Aorta (tissue), 5 donors: ENCODE measurements around the gene COL8A1. TPM values are rescaled to one million over a fixed set of nuclear protein-coding genes. Genes with fewer than 3 reads are reported as not detected.
"Not testable (repeated sequence)": the region's sequence is repeated elsewhere in the genome, so short reads cannot be mapped to it uniquely, and the experiment has no call there.

Experiments
- ATAC-seq: fragments of 200-7000 bp; cut with Tn5 transposase; one replicate; pipeline ENCODE4 v1.9.1; 2022; ENCODE audit warnings: moderate library complexity; ENCODE audit not compliant: low FRiP score
- DNase-seq, 2 donors: peaks; one replicate each; pipeline ENCODE4 v3.0.0-alpha.2; 2020
- H3K27ac ChIP-seq, 2 donors: one replicate each; pipeline ENCODE4 v1.5.1; 2013; ENCODE audit warnings: low read length in 2 of 2, mild to moderate bottlenecking in 2 of 2, moderate library complexity in 2 of 2, control low read depth in 1 of 2, inconsistent platforms in 1 of 2, low read depth in 1 of 2
- H3K27me3 ChIP-seq, 2 donors: one replicate each; pipeline ENCODE4 v1.6.1; 2013; ENCODE audit warnings: control low read depth in 1 of 2, low read length in 1 of 2, mild to moderate bottlenecking in 1 of 2, moderate library complexity in 1 of 2; ENCODE audit not compliant: insufficient read depth in 2 of 2, control insufficient read depth in 1 of 2
- H3K36me3 ChIP-seq, 2 donors: one replicate each; pipeline ENCODE4 v1.6.1; 2013; ENCODE audit warnings: control low read depth in 1 of 2, low read length in 1 of 2, mild to moderate bottlenecking in 1 of 2; ENCODE audit not compliant: insufficient read depth in 2 of 2, control insufficient read depth in 1 of 2
- H3K4me1 ChIP-seq, 2 donors: one replicate each; pipeline ENCODE4 v1.6.1; 2013; ENCODE audit warnings: low read length in 2 of 2, control low read depth in 1 of 2, mild to moderate bottlenecking in 1 of 2, moderate library complexity in 1 of 2; ENCODE audit not compliant: insufficient read depth in 2 of 2, control insufficient read depth in 1 of 2
- H3K4me3 ChIP-seq, 2 donors: one replicate each; pipeline ENCODE4 v1.5.1; 2013; ENCODE audit warnings: low read length in 2 of 2, control low read depth in 1 of 2, mild to moderate bottlenecking in 1 of 2
- H3K9me3 ChIP-seq: one replicate; pipeline ENCODE4 v1.6.1; 2013; ENCODE audit warnings: mild to moderate bottlenecking, low read length; ENCODE audit not compliant: control insufficient read depth
- WGBS, 2 donors: extraction: QIAGEN DNeasy Blood & Tissue Kit; methylation state at CpG; one replicate each; pipeline ENCODE4 v1.1.7; 2013; 5-methylcytosine and 5-hydroxymethylcytosine counted together
- intact Hi-C, 2 donors: fragments of 100-400 bp; cut with DNase I; formaldehyde crosslinking; loops; one replicate each; pipeline versions ENCODE4 v1.14.2 to v1.15.0; 2022
- long read RNA-seq, 2 donors: library from polyadenylated mRNA; unstranded; transcript quantifications; one replicate each; pipeline ENCODE4 v2.0.0, GENCODE V29; 2020 to 2021
- polyA plus RNA-seq, 2 donors: library from polyadenylated mRNA; stranded (reverse); fragments of 200-250 nt; gene quantifications; one replicate each; pipeline ENCODE4 v1.2.3, GENCODE V29; 2013
- total RNA-seq, 2 donors: library from RNA; stranded (reverse); fragmentation: NEBNext Ultra II Directional; extraction: Animal tissue kit (Norgen Biotek cat#: 25700); gene quantifications; one replicate each; pipeline ENCODE4 v1.2.1, GENCODE V29; 2021
- donor health status: healthy with polysubstance abuse.
- donor health status: Bipolar disorder and iron deficiency.
- donor health status: DM: no; HTN: no; CAD: no.
- donor health status: DM: no; HTN: no; CAD: no.
- donor health status: DM: yes; HTN: yes; CAD: no.

The COL8A1 gene
- total RNA-seq (100 to 1,000 TPM; 264 to 514 TPM), polyA plus RNA-seq (100 to 1,000 TPM; 208 to 277 TPM)
- long read RNA-seq, donor 1, full-length matches to known transcripts = 3,071 of 4,991 reads
- long read RNA-seq, donor 1, partial matches to known transcripts = 312 of 4,991 reads
- long read RNA-seq, donor 1, other reads (novel, unspliced or antisense) = 1,608 of 4,991 reads
- long read RNA-seq, donor 2, full-length matches to known transcripts = 304 of 537 reads
- long read RNA-seq, donor 2, partial matches to known transcripts = 19 of 537 reads
- long read RNA-seq, donor 2, other reads (novel, unspliced or antisense) = 214 of 537 reads

GRCh38 chr3:99638167-99638948 is at the start of gene COL8A1:
Gene COL8A1 (plus strand): TSS chr3:99638594. CDS start chr3:99790683, 152,089 bp downstream.
- H3K4me1 ChIP-seq = peaks cover 3 to 6% of the 10 kb centered on the region in 2 donors
- ATAC-seq = peak; percentile 90
- peaks cover 2% of the 10 kb centered on the region in 2 donors for H3K36me3 ChIP-seq
- H3K9me3 ChIP-seq = no peaks in the 10 kb centered on the region
- WGBS, 2 donors = 5% methylated on average over 26 of the region's 26 CpGs
- H3K27ac ChIP-seq = peak within 1 kb of the TSS; percentile 86 to 89
- H3K4me3 ChIP-seq = peak within 1 kb of the TSS; percentile 87 to 91
- no peaks in the 10 kb centered on the region for H3K27me3 ChIP-seq
- intact Hi-C loops = loop anchor here (5.0 to 10.0 kb wide), 9 partner anchors 49 to 734 kb away; partner anchors contain the start of gene DCBLD2 (in 1 of the 2)
- DNase-seq = peak; percentile 91 to 93

- H3K36me3 ChIP-seq, intact Hi-C loops, ATAC-seq, H3K27ac ChIP-seq, H3K4me3 ChIP-seq, H3K27me3 ChIP-seq, H3K9me3 ChIP-seq, H3K4me1 ChIP-seq, DNase-seq: not testable (repeated sequence)
- WGBS, 2 donors = 51 to 54% methylated on average over 4 of the region's 4 CpGs
These were observed 49.2 kb upstream of the COL8A1 start for GRCh38 chr3:99589168-99589567.

- no peaks in the 10 kb centered on the region for H3K36me3 ChIP-seq
- no peak overlapping the region for H3K27ac ChIP-seq
- 24 to 47% methylated on average over 5 of the region's 5 CpGs for WGBS, 2 donors
These were observed 38.5 kb upstream of the COL8A1 start for GRCh38 chr3:99599894-99600293.

GRCh38 chr3:99601515-99601914 is 36.9 kb upstream of the COL8A1 start:
- Histone ChIP-seq H3K4me3 (no peak overlapping the region), H3K9me3 (no peaks in the 10 kb centered on the region), H3K27me3 (no peaks in the 10 kb centered on the region), H3K27ac (no peak overlapping the region), H3K36me3 (no peaks in the 10 kb centered on the region), H3K4me1 (peaks cover 0 to 3% of the 10 kb centered on the region in 2 donors)
- intact Hi-C loops = no loop called here
- ATAC-seq (no peak), DNase-seq (no peak)
- WGBS, 2 donors = 93 to 96% methylated on average over 1 of the region's 1 CpG

More at GRCh38 chr3:99599894-99600293, 38.5 kb upstream of the COL8A1 start:
- peak; percentile 26 for ATAC-seq
- no peak for DNase-seq
- H3K4me3 ChIP-seq = no peak overlapping the region
- no peaks in the 10 kb centered on the region for H3K27me3 ChIP-seq
- intact Hi-C loops = no loop called here
- peaks cover 0 to 3% of the 10 kb centered on the region in 2 donors for H3K4me1 ChIP-seq
- no peaks in the 10 kb centered on the region for H3K9me3 ChIP-seq

GRCh38 chr3:99602183-99602582 is 36.2 kb upstream of the COL8A1 start:
- Histone ChIP-seq H3K4me1 (peaks cover 0 to 3% of the 10 kb centered on the region in 2 donors), H3K27ac (no peak overlapping the region), H3K36me3 (no peaks in the 10 kb centered on the region), H3K27me3 (no peaks in the 10 kb centered on the region), H3K9me3 (no peaks in the 10 kb centered on the region), H3K4me3 (no peak overlapping the region)
- 62 to 64% methylated on average over 3 of the region's 3 CpGs for WGBS, 2 donors
- ATAC-seq (no peak), DNase-seq (no peak)
- intact Hi-C loops = no loop called here

- 87 to 89% methylated on average over 1 of the region's 1 CpG for WGBS, 2 donors
- Histone ChIP-seq H3K36me3 (no peaks in the 10 kb centered on the region), H3K9me3 (no peaks in the 10 kb centered on the region), H3K27me3 (no peaks in the 10 kb centered on the region), H3K4me1 (no peaks in the 10 kb centered on the region), H3K27ac (no peak overlapping the region), H3K4me3 (no peak overlapping the region)
- no peak for ATAC-seq
- intact Hi-C loops = no loop called here
- no peak for DNase-seq
These were observed 31.2 kb upstream of the COL8A1 start for GRCh38 chr3:99607151-99607550.

GRCh38 chr3:99614768-99615167 is 23.6 kb upstream of the COL8A1 start:
- H3K27me3 ChIP-seq = no peaks in the 10 kb centered on the region
- no peaks in the 10 kb centered on the region for H3K36me3 ChIP-seq
- no peaks in the 10 kb centered on the region for H3K4me1 ChIP-seq
- no peak overlapping the region for H3K4me3 ChIP-seq
- H3K9me3 ChIP-seq = no peaks in the 10 kb centered on the region
- WGBS, 2 donors = 90 to 91% methylated on average over 1 of the region's 1 CpG
- no peak for ATAC-seq
- H3K27ac ChIP-seq = no peak overlapping the region
- DNase-seq = no peak
- intact Hi-C loops = no loop called here

GRCh38 chr3:99620077-99620767 is 18.2 kb upstream of the COL8A1 start:
- peaks cover 0 to 2% of the 10 kb centered on the region in 2 donors for H3K4me1 ChIP-seq
- 94 to 97% methylated on average over 1 of the region's 1 CpG for WGBS, 2 donors
- H3K27me3 ChIP-seq = no peaks in the 10 kb centered on the region
- no peaks in the 10 kb centered on the region for H3K36me3 ChIP-seq
- no peaks in the 10 kb centered on the region for H3K9me3 ChIP-seq
- ATAC-seq = no peak
- intact Hi-C loops = no loop called here
- H3K27ac ChIP-seq = no peak overlapping the region
- H3K4me3 ChIP-seq = no peak overlapping the region
- no peak for DNase-seq
